ENCODE measurements around the gene EDNRA.

- TF ChIP-seq EZH2 (IDR thresholded peaks at IDR 0.05; ENCODE audit: borderline replicate concordance, low read length) (no peak), CTCF (IDR thresholded peaks at IDR 0.05; ENCODE audit: low read length) (no peak)
Measured at GRCh38 chr4:147477439-147477838, 3.5 kb upstream of the EDNRA start.

Data from OCI-LY1 (cell line).